ENCODE data around the gene SPTBN5.

DNA sequence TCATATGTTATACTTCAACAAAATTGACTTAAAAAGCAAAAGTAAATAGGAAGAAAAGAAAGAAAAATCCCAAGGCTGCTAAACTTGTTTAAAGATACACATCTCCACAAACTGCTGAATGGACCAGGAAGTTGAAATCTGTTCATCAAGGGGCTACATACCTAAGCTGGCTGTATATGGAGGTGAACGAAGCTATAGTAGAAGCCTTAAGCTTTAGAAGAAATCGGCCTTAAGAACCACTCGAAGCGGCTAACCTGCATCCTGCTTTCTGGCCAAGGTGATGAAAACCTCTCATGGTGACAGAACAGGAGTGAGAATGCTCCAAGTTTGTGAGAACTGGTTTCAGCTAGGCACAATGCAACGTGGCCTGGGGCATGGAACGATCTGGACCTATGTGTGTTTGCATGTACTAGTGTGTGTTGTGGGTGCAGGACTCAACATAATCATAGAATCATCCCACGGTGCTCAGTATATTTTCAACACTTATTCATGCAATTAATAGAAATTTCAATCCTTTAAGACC, 31.3 kb upstream of the SPTBN5 start:
- TF ChIP-seq, protein P1, sequence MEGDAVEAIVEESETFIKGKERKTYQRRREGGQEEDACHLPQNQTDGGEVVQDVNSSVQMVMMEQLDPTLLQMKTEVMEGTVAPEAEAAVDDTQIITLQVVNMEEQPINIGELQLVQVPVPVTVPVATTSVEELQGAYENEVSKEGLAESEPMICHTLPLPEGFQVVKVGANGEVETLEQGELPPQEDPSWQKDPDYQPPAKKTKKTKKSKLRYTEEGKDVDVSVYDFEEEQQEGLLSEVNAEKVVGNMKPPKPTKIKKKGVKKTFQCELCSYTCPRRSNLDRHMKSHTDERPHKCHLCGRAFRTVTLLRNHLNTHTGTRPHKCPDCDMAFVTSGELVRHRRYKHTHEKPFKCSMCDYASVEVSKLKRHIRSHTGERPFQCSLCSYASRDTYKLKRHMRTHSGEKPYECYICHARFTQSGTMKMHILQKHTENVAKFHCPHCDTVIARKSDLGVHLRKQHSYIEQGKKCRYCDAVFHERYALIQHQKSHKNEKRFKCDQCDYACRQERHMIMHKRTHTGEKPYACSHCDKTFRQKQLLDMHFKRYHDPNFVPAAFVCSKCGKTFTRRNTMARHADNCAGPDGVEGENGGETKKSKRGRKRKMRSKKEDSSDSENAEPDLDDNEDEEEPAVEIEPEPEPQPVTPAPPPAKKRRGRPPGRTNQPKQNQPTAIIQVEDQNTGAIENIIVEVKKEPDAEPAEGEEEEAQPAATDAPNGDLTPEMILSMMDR (IDR thresholded peaks at IDR 0.05), result no peak
- TF ChIP-seq POLR2A (IDR thresholded peaks at IDR 0.05), result no peak

All from Peyer's patch (tissue), 4 donors.